GM21825 (cell line): ENCODE measurements around the gene CCDC24.

ENCODE experiments used
- ATAC-seq: cut with Tn5 transposase; IDR thresholded peaks from one replicate; pipeline ENCODE4 v1.9.1; 2021; ENCODE audit warnings: mild to moderate bottlenecking, moderate library complexity; ENCODE audit not compliant: unreplicated experiment

CCDC24 gene

DNA sequence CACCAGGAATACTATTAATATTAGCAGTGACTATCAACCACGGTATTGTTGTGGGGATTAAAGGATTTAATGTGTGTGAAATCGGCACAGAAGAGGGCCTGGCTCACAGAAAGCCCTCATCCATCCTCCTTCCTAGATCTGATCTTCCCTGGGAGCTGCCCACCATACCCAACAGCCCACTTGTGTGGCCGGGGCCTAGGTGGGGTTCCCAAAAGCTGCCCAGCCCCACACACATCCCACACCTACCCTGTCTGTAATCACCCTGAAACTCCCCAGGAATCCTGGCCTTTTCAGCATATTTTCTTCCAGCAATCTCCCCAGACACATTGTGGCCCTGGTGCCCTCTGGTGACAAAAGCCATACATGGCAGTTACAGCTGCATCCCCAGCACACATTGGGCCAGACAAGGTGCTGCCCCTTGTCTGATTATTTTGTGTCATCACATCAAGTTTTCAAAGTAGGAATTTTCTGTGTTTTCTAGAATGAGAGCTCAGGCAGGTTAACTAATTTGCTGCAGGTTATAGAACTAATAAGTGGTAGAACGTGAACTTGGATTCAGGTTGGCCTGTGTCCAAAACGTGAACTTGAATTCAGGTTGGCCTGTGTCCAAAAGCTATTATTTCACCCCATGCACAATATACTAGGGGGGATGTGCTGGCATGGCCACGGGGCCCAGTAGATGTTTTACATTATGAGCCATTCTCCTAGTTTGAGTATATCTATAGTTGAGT lies 45.2 kb downstream of the CCDC24 start:
- ATAC-seq: no peak

DNA sequence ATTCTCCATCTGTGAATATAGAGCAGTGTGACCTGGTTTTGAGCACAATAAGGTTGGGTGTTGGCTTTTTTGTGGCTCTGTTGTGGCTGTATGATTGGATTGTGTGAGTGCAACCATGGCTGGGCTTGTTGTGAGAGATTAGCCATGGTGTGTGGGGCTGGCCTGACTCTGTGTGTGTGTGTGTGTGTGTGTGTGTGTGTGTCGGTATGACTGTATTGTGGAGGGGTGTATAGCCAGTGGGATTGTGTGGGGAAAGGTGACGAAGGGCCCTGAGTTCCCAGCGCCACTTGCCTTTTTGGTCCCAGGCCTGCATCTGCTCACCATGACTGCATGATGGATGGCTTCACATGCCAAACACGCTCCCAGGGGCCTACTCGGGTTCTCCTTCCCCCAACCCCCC lies 45.8 kb downstream of the CCDC24 start:
- ATAC-seq: no peak

- ATAC-seq: no peak
Observed at GRCh38 chr1:44038876-44039657, 47.7 kb downstream of the CCDC24 start.

DNA sequence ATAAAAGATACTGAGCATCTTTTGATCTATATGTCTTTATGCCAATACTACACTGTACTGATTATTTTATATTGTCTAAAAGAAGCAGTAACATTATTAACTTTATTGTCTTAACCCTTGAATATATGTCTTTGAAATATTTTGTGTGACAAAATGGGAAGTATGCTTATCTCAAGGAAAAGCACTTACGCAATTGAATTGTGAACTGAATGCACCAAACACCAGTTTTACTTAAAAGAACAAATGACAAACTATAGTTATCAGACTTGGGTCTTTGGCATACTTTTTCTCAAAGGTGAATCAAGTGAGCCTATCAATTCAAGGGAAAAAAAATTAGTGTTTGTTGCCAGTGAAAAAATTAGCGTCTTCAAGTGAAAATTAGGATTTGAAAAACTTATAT lies 49.0 kb downstream of the CCDC24 start:
- ATAC-seq: no peak

DNA sequence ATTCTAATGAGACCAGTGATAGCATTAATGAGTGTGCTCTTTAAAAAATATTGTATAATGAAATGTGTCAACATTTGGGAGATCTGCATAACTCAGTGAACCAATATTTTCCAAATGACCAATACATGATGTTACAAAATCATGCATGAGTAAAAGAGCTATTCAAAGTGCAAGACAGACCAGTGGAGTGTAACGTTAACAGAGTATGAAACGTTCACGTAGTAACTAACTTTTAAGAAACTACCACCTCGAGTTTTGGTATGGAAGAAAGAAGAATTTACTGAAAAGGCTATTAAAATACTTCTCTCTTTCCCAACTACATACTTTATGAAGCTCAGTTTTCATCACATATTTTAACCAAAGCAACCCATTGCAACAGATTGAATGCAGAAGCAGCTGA lies 49.4 kb downstream of the CCDC24 start:
- ATAC-seq: no peak

DNA sequence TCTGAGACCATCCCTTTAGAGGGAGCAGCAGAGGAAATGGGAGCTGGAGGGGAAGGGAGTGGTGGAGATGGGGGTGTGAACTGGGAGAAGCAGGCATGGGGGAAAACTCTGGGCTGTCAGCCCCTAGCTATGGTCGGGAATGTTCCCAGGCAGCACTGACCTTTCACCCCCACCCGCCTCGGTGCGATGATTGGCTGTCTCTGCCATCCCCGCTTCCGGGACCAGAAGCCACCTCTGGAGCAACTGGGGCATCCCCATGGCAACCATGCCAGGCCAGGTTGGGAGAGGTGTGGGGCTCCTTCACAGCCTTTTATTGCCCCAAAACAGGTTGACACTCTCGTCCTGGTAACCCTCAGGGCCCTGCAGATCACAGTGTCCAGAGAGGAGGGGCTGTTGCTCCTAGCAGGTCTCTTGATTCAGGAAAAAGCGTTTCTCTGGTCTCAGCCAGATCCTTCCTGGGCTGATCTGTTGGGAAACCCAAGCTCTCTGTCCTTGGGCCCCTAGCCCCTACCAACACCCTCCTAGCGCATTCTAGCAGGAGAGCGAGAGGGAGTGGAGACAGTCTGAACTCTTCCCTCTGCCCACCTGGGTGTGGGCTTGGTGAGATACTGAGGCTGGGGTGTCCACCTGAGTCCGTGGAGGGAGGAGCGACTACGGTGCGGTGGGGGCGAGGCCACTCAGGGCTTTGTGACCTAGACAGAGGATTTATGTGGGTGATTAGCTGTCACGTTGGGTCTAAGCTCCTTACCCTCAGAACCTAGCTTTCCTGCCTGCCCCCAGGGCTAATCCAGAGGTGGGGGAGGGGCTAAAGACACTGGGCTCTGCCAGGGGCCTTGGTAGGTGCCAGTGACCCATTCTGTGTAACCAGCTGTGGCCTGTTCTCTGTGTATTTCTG lies 52.0 kb downstream of the CCDC24 start:
- ATAC-seq: no peak

DNA sequence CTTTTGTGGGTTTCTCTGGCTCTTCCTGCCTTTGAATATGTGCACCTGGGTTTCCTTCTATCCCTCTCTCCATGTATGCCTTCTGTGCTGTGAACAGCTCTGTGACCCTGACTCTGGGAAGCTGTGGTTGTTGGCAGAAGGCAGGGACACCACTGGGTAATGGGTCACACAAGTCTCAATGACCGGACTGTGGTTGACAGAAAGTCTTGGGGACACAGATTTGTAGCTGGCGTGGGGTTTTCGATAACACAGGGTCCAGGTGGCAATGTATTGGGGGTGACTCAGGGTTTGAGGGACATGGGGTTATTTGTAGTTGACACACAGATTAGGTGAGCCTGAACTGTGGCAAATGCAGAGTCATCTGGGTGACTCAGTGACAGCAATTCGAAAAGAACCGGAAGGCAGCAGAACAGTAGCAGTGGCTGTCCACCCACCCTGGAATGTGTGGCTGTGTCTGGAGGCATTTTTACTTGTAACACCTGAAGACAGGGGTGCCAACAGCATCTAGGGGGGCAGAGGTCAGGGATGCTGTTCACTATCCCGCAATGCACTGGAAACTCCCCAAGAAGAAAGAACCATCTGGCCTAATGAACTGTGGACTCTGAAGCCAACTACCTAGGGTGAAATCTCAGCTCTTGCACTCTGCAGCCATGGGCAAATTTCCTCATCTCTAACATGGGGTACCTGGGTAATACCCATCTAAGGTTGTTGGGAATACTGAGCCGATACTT lies 52.8 kb downstream of the CCDC24 start:
- ATAC-seq: no peak

DNA sequence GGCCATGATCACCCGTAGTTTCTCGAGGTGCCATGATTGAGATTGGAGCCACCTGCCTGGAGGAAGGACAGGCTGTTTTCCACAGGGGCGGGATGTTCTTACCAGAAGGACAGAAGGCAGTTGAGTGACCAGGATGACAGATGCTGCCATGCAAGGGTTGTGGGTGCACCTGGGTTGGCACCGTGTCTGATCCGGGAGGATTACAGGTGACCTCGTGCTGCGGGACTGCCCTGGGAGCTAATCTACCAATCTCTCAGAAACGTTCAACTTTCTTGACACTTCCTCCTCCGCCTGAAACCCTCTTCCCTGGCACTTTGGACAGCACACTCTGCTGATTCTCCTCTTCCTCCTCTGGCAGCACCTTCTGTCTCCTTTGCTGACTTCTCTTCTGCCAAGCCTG lies 53.7 kb downstream of the CCDC24 start:
- ATAC-seq: no peak
